H1 (cell line): Measurements from ENCODE around the gene SIGLEC6.

ENCODE experiments used
- BACH1 ChIP-seq: IDR thresholded peaks from 2 replicates; pipeline ENCODE4 v1.6.1; 2012; ENCODE audit warnings: low read length, improper control_type of control experiment
- EP300 ChIP-seq, 2 experiments: IDR thresholded peaks; 1 replicate in 1 of 2; 2 replicates in 1 of 2; pipeline ENCODE4 v1.6.1; 2011 to 2012; ENCODE audit warnings: low read depth in 2 of 2, low read length in 2 of 2, mild to moderate bottlenecking in 2 of 2, borderline replicate concordance in 1 of 2, inconsistent platforms in 1 of 2, moderate library complexity in 1 of 2
- EZH2 ChIP-seq: fragments of 200-600 bp; sonication (generic); IDR thresholded peaks from 2 replicates; pipeline ENCODE4 v1.7.1; 2012; ENCODE audit warnings: low read depth, mild to moderate bottlenecking, moderate library complexity, low read length, inconsistent platforms; ENCODE audit not compliant: severe bottlenecking
- HDAC2 ChIP-seq, 2 experiments: fragments of 300-600 bp in 1 of 2; sonication (generic) in 1 of 2; IDR thresholded peaks; 2 replicates each; pipeline ENCODE4 v1.6.1; 2011 to 2012; ENCODE audit warnings: low read depth in 2 of 2, low read length in 2 of 2, mild to moderate bottlenecking in 2 of 2, moderate library complexity in 2 of 2, borderline replicate concordance in 1 of 2, inconsistent platforms in 1 of 2
- MAFK ChIP-seq: IDR thresholded peaks from 2 replicates; pipeline ENCODE4 v1.6.1; 2012; ENCODE audit warnings: low read depth, mild to moderate bottlenecking, improper control_type of control experiment, low read length
- POLR2A ChIP-seq, 2 experiments: IDR thresholded peaks; 1 replicate in 1 of 2; 2 replicates in 1 of 2; pipeline ENCODE4 v1.6.1; 2011; ENCODE audit warnings: low read depth in 2 of 2, low read length in 2 of 2, mild to moderate bottlenecking in 2 of 2; ENCODE audit errors: control extremely low read depth in 1 of 2
- POLR2AphosphoS5 ChIP-seq: IDR thresholded peaks from 2 replicates; pipeline ENCODE4 v1.6.1; 2011; ENCODE audit warnings: low read depth, low read length
- RBBP5 ChIP-seq: IDR thresholded peaks from 2 replicates; pipeline ENCODE4 v1.7.1; 2012; ENCODE audit warnings: low read depth, mild to moderate bottlenecking, inconsistent platforms, low read length, moderate library complexity, borderline replicate concordance
- RFX5 ChIP-seq: IDR thresholded peaks from 2 replicates; pipeline ENCODE4 v1.6.1; 2011; ENCODE audit warnings: low read depth, low read length, improper control_type of control experiment, borderline replicate concordance
- YY1 ChIP-seq: IDR thresholded peaks from 2 replicates; pipeline ENCODE4 v1.6.1; 2011; ENCODE audit warnings: low read depth, mild to moderate bottlenecking, low read length
- ZNF274 ChIP-seq: IDR thresholded peaks from 2 replicates; pipeline ENCODE4 v1.7.0; 2012; ENCODE audit warnings: low read length, borderline replicate concordance; ENCODE audit errors: extremely low read depth
- TF ChIP-seq, protein P1 (sequence below), 3 experiments: IDR thresholded peaks; 1 replicate in 2 of 3; 2 replicates in 1 of 3; pipeline versions ENCODE4 v1.5.1 to v1.6.1; 2011; ENCODE audit warnings: low read length in 3 of 3, mild to moderate bottlenecking in 3 of 3, inconsistent platforms in 2 of 3, low read depth in 1 of 3, moderate library complexity in 1 of 3; ENCODE audit not compliant: insufficient read depth in 1 of 3; ENCODE audit errors: control extremely low read depth in 1 of 3
- TF ChIP-seq, protein P2 (sequence below): IDR thresholded peaks from 2 replicates; pipeline ENCODE4 v1.6.1; 2012; ENCODE audit warnings: inconsistent platforms

DNA sequence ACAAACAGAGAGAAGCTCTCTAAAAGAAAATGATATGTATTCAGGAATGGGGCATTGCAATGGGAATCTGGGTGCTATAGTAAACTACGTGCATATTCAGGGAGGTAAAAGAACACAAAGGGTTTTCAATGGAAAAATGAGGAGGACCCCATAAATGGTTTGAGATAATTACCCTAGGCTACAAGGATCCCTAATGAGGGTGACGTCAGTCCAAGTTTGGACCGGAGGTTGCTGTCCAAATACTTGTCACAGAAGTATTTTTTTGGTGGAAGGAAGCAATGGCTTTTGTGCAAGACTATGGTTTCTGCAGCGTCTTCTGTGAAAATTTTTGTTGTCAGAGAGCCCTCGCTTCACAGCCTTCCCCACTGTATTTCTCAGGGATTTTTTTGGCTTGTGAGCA is 54.1 kb downstream of the SIGLEC6 start:
- TF ChIP-seq, protein P1, sequence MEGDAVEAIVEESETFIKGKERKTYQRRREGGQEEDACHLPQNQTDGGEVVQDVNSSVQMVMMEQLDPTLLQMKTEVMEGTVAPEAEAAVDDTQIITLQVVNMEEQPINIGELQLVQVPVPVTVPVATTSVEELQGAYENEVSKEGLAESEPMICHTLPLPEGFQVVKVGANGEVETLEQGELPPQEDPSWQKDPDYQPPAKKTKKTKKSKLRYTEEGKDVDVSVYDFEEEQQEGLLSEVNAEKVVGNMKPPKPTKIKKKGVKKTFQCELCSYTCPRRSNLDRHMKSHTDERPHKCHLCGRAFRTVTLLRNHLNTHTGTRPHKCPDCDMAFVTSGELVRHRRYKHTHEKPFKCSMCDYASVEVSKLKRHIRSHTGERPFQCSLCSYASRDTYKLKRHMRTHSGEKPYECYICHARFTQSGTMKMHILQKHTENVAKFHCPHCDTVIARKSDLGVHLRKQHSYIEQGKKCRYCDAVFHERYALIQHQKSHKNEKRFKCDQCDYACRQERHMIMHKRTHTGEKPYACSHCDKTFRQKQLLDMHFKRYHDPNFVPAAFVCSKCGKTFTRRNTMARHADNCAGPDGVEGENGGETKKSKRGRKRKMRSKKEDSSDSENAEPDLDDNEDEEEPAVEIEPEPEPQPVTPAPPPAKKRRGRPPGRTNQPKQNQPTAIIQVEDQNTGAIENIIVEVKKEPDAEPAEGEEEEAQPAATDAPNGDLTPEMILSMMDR (IDR thresholded peaks at IDR 0.05; ENCODE audit: control extremely low read depth in 1 of 3, insufficient read depth in 1 of 3, low read depth in 1 of 3, low read length in 3 of 3) = no peak
- TF ChIP-seq MAFK = no peak
- no peak for TF ChIP-seq RFX5
- no peak for TF ChIP-seq POLR2A (IDR thresholded peaks at IDR 0.05; ENCODE audit: control extremely low read depth in 1 of 2, low read depth in 2 of 2, low read length in 2 of 2)
- no peak for TF ChIP-seq EZH2
- no peak for TF ChIP-seq POLR2AphosphoS5
- no peak for TF ChIP-seq YY1
- no peak for TF ChIP-seq HDAC2 (IDR thresholded peaks at IDR 0.05; ENCODE audit: borderline replicate concordance in 1 of 2, low read depth in 2 of 2, low read length in 2 of 2)
- TF ChIP-seq, protein P2, sequence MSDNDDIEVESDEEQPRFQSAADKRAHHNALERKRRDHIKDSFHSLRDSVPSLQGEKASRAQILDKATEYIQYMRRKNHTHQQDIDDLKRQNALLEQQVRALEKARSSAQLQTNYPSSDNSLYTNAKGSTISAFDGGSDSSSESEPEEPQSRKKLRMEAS = no peak
- TF ChIP-seq RBBP5 = no peak
- TF ChIP-seq BACH1 = no peak
- TF ChIP-seq ZNF274 = no peak
- no peak for TF ChIP-seq EP300 (IDR thresholded peaks at IDR 0.05; ENCODE audit: borderline replicate concordance in 1 of 2, low read depth in 2 of 2, low read length in 2 of 2)
